HL-60 (cell line): ENCODE data around the gene ADAMTS2.

Experiments used
- CTCF ChIP-seq: IDR thresholded peaks from one replicate; pipeline ENCODE4 v1.5.1; 2011; ENCODE audit warnings: low read length, control low read depth, inconsistent platforms; ENCODE audit not compliant: insufficient read depth
- GABPA ChIP-seq: IDR thresholded peaks from 2 replicates; pipeline ENCODE4 v1.6.1; 2012; ENCODE audit warnings: low read depth
- POLR2AphosphoS5 ChIP-seq: IDR thresholded peaks from 2 replicates; pipeline ENCODE4 v1.6.1; 2012; ENCODE audit warnings: low read depth
- REST ChIP-seq: IDR thresholded peaks from 2 replicates; pipeline ENCODE4 v1.6.1; 2012; ENCODE audit warnings: low read depth; ENCODE audit not compliant: insufficient replicate concordance

- TF ChIP-seq GABPA (no peak), CTCF (no peak), REST (no peak), POLR2AphosphoS5 (no peak)
Observed at GRCh38 chr5:179204572-179204971, 140.7 kb downstream of the ADAMTS2 start.
